Measurements from ENCODE around the gene CDKAL1.

CDKAL1 gene

GRCh38 chr6:21137700-21138335, 603.6 kb downstream of the CDKAL1 start:
- no peak for DNase-seq (ENCODE audit: low read depth, low spot score)

- no peak for DNase-seq (ENCODE audit: low read depth, low spot score)
These were observed 604.2 kb downstream of the CDKAL1 start for GRCh38 chr6:21138336-21139069.

GRCh38 chr6:21140966-21141365, 606.7 kb downstream of the CDKAL1 start:
- no peak for DNase-seq (ENCODE audit: low read depth, low spot score)

- no peak for DNase-seq (ENCODE audit: low read depth, low spot score)
These were observed 607.5 kb downstream of the CDKAL1 start for GRCh38 chr6:21141616-21142303.

GRCh38 chr6:21142741-21143140, 608.5 kb downstream of the CDKAL1 start:
- no peak for DNase-seq (ENCODE audit: low read depth, low spot score)

GRCh38 chr6:21143645-21144044, 609.4 kb downstream of the CDKAL1 start:
- no peak for DNase-seq (ENCODE audit: low read depth, low spot score)

GRCh38 chr6:21144928-21145327, 610.7 kb downstream of the CDKAL1 start:
- DNase-seq (ENCODE audit: low read depth, low spot score): no peak

- DNase-seq (ENCODE audit: low read depth, low spot score): no peak
These were observed 613.7 kb downstream of the CDKAL1 start for GRCh38 chr6:21147995-21148394.

GRCh38 chr6:21149470-21149869, 615.2 kb downstream of the CDKAL1 start:
- no peak for DNase-seq (ENCODE audit: low read depth, low spot score)

GRCh38 chr6:21150667-21151066, 616.4 kb downstream of the CDKAL1 start:
- DNase-seq (ENCODE audit: low read depth, low spot score): no peak

- no peak for DNase-seq (ENCODE audit: low read depth, low spot score)
These were observed 616.9 kb downstream of the CDKAL1 start for GRCh38 chr6:21151119-21151518.

- no peak for DNase-seq (ENCODE audit: low read depth, low spot score)
These were observed 617.3 kb downstream of the CDKAL1 start for GRCh38 chr6:21151530-21151929.

- DNase-seq (ENCODE audit: low read depth, low spot score): no peak
These were observed 623.1 kb downstream of the CDKAL1 start for GRCh38 chr6:21157186-21157929.

GRCh38 chr6:21158149-21158548, 623.9 kb downstream of the CDKAL1 start:
- DNase-seq (ENCODE audit: low read depth, low spot score): no peak

- no peak for DNase-seq (ENCODE audit: low read depth, low spot score)
These were observed 624.6 kb downstream of the CDKAL1 start for GRCh38 chr6:21158873-21159272.

- DNase-seq (ENCODE audit: low read depth, low spot score): no peak
These were observed 625.2 kb downstream of the CDKAL1 start for GRCh38 chr6:21159465-21159864.

- no peak for DNase-seq (ENCODE audit: low read depth, low spot score)
These were observed 627.5 kb downstream of the CDKAL1 start for GRCh38 chr6:21161707-21162106.

- no peak for DNase-seq (ENCODE audit: low read depth, low spot score)
These were observed 629.0 kb downstream of the CDKAL1 start for GRCh38 chr6:21163110-21163837.

GRCh38 chr6:21163838-21164180, 629.6 kb downstream of the CDKAL1 start:
- DNase-seq (ENCODE audit: low read depth, low spot score): no peak

- no peak for DNase-seq (ENCODE audit: low read depth, low spot score)
These were observed 630.6 kb downstream of the CDKAL1 start for GRCh38 chr6:21164768-21165326.

GRCh38 chr6:21166754-21167153, 632.5 kb downstream of the CDKAL1 start:
- no peak for DNase-seq (ENCODE audit: low read depth, low spot score)
